Endothelial cell of umbilical vein (primary cell): ENCODE data around the gene FANCG.
A peak's percentile ranks its signal among the peaks of the same experiment; 100 is the strongest.

Experiments used
- CTCF ChIP-seq, 2 donors: IDR thresholded peaks; 1 replicate in 1 of 2; 2 replicates in 1 of 2; pipeline ENCODE4 v1.5.1; 2011; ENCODE audit warnings: low read length in 2 of 2, mild to moderate bottlenecking in 2 of 2, moderate library complexity in 2 of 2, control low read depth in 1 of 2, inconsistent platforms in 1 of 2, low read depth in 1 of 2; ENCODE audit not compliant: insufficient read depth in 1 of 2; ENCODE audit errors: extremely low read depth in 1 of 2
- EZH2 ChIP-seq: IDR thresholded peaks from 2 replicates; pipeline ENCODE4 v1.6.1; 2012; ENCODE audit warnings: borderline replicate concordance, low read depth, mild to moderate bottlenecking, moderate library complexity, low read length, inconsistent platforms; ENCODE audit not compliant: severe bottlenecking
- FOS ChIP-seq: IDR thresholded peaks from 2 replicates; pipeline ENCODE4 v1.6.1; 2011; ENCODE audit warnings: mild to moderate bottlenecking, low read length, moderate library complexity, borderline replicate concordance; ENCODE audit not compliant: insufficient read depth
- JUN ChIP-seq: IDR thresholded peaks from 2 replicates; pipeline ENCODE4 v1.6.1; 2011; ENCODE audit warnings: borderline replicate concordance, low read depth; ENCODE audit not compliant: insufficient read length, insufficient read depth
- POLR2A ChIP-seq: IDR thresholded peaks from 2 replicates; pipeline ENCODE4 v1.6.1; 2012; ENCODE audit warnings: low read depth, mild to moderate bottlenecking, control low read depth, low read length

GRCh38 chr9:35071814-35072460 lies 7.8 kb downstream of the FANCG start:
- TF ChIP-seq JUN, result no peak
- no peak for TF ChIP-seq EZH2
- TF ChIP-seq POLR2A, result peak; percentile 51
- TF ChIP-seq CTCF (IDR thresholded peaks at IDR 0.05; ENCODE audit: extremely low read depth in 1 of 2, insufficient read depth in 1 of 2, low read depth in 1 of 2, low read length in 2 of 2), result peak; percentile 25 to 65
- no peak for TF ChIP-seq FOS
